Measurements from ENCODE around the gene EIF2D.
A peak's percentile ranks its signal among the peaks of the same experiment; 100 is the strongest.
"Not testable (repeated sequence)": the region's sequence is repeated elsewhere in the genome, so short reads cannot be mapped to it uniquely, and the experiment has no call there.

The EIF2D gene

DNA sequence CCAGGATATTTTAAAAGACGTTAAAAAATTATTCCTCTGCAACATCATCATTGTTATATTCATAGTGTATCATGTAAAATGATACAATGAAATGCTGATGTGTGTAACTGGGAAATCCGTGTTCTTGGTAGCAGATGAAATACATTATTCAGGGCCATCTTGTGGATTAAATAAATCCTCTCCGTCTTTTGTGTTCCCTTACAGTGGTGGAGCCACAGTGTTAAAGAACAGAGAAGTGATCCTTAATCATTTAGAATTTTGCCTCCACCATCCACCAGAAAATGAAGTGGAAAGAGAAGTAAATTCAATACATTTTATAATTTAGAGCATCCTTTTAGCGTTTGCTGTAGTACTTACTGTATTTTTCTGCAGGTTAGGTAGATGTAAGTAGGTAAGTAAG, 24.4 kb upstream of the EIF2D start:
- Histone ChIP-seq H3K9me3 (ENCODE audit: control insufficient read depth in 1 of 2, low read length in 2 of 2) (no peaks in the 10 kb centered on the region), H3K9ac (ENCODE audit: low read depth in 1 of 2, low read length in 2 of 2) (no peak overlapping the region), H3K4me3 (ENCODE audit: low read depth in 1 of 2, low read length in 2 of 2) (no peak overlapping the region), H3K4me1 (ENCODE audit: control insufficient read depth in 1 of 2, insufficient read depth in 2 of 2, low read length in 2 of 2) (peaks cover 12 to 13% of the 10 kb centered on the region in 2 donors), H3K27me3 (ENCODE audit: control insufficient read depth in 1 of 2, insufficient read depth in 2 of 2, low read length in 2 of 2) (no peaks in the 10 kb centered on the region), H3K36me3 (ENCODE audit: control insufficient read depth in 1 of 2, insufficient read depth in 2 of 2, low read length in 2 of 2) (no peaks in the 10 kb centered on the region), H3K27ac (ENCODE audit: low read depth, low read length) (no peak overlapping the region)

DNA sequence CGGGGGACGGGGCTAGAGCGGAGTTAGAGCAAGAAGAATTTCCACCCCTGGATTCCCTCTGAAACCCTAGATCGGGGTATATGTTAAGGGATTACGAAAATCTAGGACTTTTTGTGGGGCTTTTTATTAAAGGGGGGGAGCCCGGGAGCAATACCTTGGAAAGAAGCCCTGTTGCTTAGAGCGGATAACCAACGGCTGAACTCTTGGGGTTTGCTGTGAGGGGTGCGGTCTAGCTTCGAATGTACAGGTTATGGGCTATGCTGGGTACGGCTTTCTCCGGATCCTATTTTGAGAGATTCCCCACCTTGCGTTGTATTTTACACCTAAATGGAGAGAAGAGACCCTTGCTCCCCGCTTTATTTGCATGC, 23.7 kb upstream of the EIF2D start:
- Histone ChIP-seq H3K4me3 (ENCODE audit: low read depth in 1 of 2, low read length in 2 of 2) (peak overlapping the region; percentile 75 to 81), H3K9me3 (ENCODE audit: control insufficient read depth in 1 of 2, low read length in 2 of 2) (no peaks in the 10 kb centered on the region), H3K27me3 (ENCODE audit: control insufficient read depth in 1 of 2, insufficient read depth in 2 of 2, low read length in 2 of 2) (no peaks in the 10 kb centered on the region), H3K27ac (ENCODE audit: low read depth, low read length) (peak overlapping the region; percentile 77), H3K36me3 (ENCODE audit: control insufficient read depth in 1 of 2, insufficient read depth in 2 of 2, low read length in 2 of 2) (no peaks in the 10 kb centered on the region), H3K4me1 (ENCODE audit: control insufficient read depth in 1 of 2, insufficient read depth in 2 of 2, low read length in 2 of 2) (peaks cover 12 to 13% of the 10 kb centered on the region in 2 donors), H3K9ac (ENCODE audit: low read depth in 1 of 2, low read length in 2 of 2) (peak overlapping the region; percentile 25 to 26)

GRCh38 chr1:206635080-206635977, 23.1 kb upstream of the EIF2D start, which contains the start of gene DYRK3:
Gene DYRK3 (plus strand): TSS chr1:206635536. CDS start chr1:206635704, 168 bp downstream.
- peaks cover 12 to 13% of the 10 kb centered on the region in 2 donors for H3K4me1 ChIP-seq (ENCODE audit: control insufficient read depth in 1 of 2, insufficient read depth in 2 of 2, low read length in 2 of 2)
- H3K9me3 ChIP-seq (ENCODE audit: control insufficient read depth in 1 of 2, low read length in 2 of 2), result no peaks in the 10 kb centered on the region

GRCh38 chr1:206634365-206635079, 22.3 kb upstream of the EIF2D start:
- Histone ChIP-seq H3K9me3 (ENCODE audit: control insufficient read depth in 1 of 2, low read length in 2 of 2) (no peaks in the 10 kb centered on the region), H3K27ac (ENCODE audit: low read depth, low read length) (peak overlapping the region; percentile 77), H3K4me1 (ENCODE audit: control insufficient read depth in 1 of 2, insufficient read depth in 2 of 2, low read length in 2 of 2) (peaks cover 12 to 13% of the 10 kb centered on the region in 2 donors), H3K9ac (ENCODE audit: low read depth in 1 of 2, low read length in 2 of 2) (peak overlapping the region; percentile 52 to 76), H3K36me3 (ENCODE audit: control insufficient read depth in 1 of 2, insufficient read depth in 2 of 2, low read length in 2 of 2) (no peaks in the 10 kb centered on the region), H3K4me3 (ENCODE audit: low read depth in 1 of 2, low read length in 2 of 2) (peak overlapping the region; percentile 50 to 75), H3K27me3 (ENCODE audit: control insufficient read depth in 1 of 2, insufficient read depth in 2 of 2, low read length in 2 of 2) (no peaks in the 10 kb centered on the region)

More at GRCh38 chr1:206635080-206635977, 23.1 kb upstream of the EIF2D start, which contains the start of gene DYRK3:
- Histone ChIP-seq H3K9ac (ENCODE audit: low read depth in 1 of 2, low read length in 2 of 2) (peak within 1 kb of the TSS; percentile 52 to 76), H3K27ac (ENCODE audit: low read depth, low read length) (peak within 1 kb of the TSS; percentile 77), H3K27me3 (ENCODE audit: control insufficient read depth in 1 of 2, insufficient read depth in 2 of 2, low read length in 2 of 2) (no peaks in the 10 kb centered on the region), H3K36me3 (ENCODE audit: control insufficient read depth in 1 of 2, insufficient read depth in 2 of 2, low read length in 2 of 2) (no peaks in the 10 kb centered on the region), H3K4me3 (ENCODE audit: low read depth in 1 of 2, low read length in 2 of 2) (peak within 1 kb of the TSS; percentile 75 to 81)

- no peak overlapping the region for H3K9ac ChIP-seq (ENCODE audit: low read depth in 1 of 2, low read length in 2 of 2)
- peaks cover 12 to 13% of the 10 kb centered on the region in 2 donors for H3K4me1 ChIP-seq (ENCODE audit: control insufficient read depth in 1 of 2, insufficient read depth in 2 of 2, low read length in 2 of 2)
- no peaks in the 10 kb centered on the region for H3K27me3 ChIP-seq (ENCODE audit: control insufficient read depth in 1 of 2, insufficient read depth in 2 of 2, low read length in 2 of 2)
- no peak overlapping the region for H3K27ac ChIP-seq (ENCODE audit: low read depth, low read length)
- no peaks in the 10 kb centered on the region for H3K9me3 ChIP-seq (ENCODE audit: control insufficient read depth in 1 of 2, low read length in 2 of 2)
- no peak overlapping the region for H3K4me3 ChIP-seq (ENCODE audit: low read depth in 1 of 2, low read length in 2 of 2)
- H3K36me3 ChIP-seq (ENCODE audit: control insufficient read depth in 1 of 2, insufficient read depth in 2 of 2, low read length in 2 of 2), result no peaks in the 10 kb centered on the region
Measured at GRCh38 chr1:206633708-206634121, 21.4 kb upstream of the EIF2D start.

DNA sequence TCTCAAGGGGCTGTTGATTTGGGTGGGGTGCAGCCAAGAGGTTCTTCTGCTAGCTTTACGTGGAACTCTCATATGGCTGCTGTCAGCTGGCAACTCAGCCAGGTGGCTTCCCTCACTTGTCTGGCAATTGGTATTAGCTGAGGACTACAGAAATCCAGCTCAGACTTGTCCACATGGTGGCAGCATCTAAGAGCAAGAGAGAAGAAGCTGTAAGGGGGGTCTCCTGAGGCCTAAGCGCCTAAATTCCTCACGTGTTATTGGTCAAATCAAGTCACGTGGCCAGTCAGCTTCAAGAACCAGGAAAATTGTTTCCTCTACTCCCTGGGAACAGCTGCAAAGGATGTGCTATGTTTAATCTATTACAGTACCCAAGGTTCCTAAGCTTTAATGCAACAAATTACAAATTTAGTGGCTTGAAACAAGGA, 18.8 kb upstream of the EIF2D start:
- Histone ChIP-seq H3K4me1 (ENCODE audit: control insufficient read depth in 1 of 2, insufficient read depth in 2 of 2, low read length in 2 of 2) (peaks cover 9% of the 10 kb centered on the region in 2 donors), H3K27me3 (ENCODE audit: control insufficient read depth in 1 of 2, insufficient read depth in 2 of 2, low read length in 2 of 2) (no peaks in the 10 kb centered on the region), H3K9me3 (ENCODE audit: control insufficient read depth in 1 of 2, low read length in 2 of 2) (no peaks in the 10 kb centered on the region), H3K36me3 (ENCODE audit: control insufficient read depth in 1 of 2, insufficient read depth in 2 of 2, low read length in 2 of 2) (no peaks in the 10 kb centered on the region), H3K9ac (ENCODE audit: low read depth in 1 of 2, low read length in 2 of 2) (no peak overlapping the region), H3K4me3 (ENCODE audit: low read depth in 1 of 2, low read length in 2 of 2) (no peak overlapping the region), H3K27ac (ENCODE audit: low read depth, low read length) (no peak overlapping the region)

- no peaks in the 10 kb centered on the region for H3K9me3 ChIP-seq (ENCODE audit: control insufficient read depth in 1 of 2, low read length in 2 of 2)
- H3K27me3 ChIP-seq (ENCODE audit: control insufficient read depth in 1 of 2, insufficient read depth in 2 of 2, low read length in 2 of 2), result no peaks in the 10 kb centered on the region
- no peaks in the 10 kb centered on the region for H3K4me1 ChIP-seq (ENCODE audit: control insufficient read depth in 1 of 2, insufficient read depth in 2 of 2, low read length in 2 of 2)
- no peaks in the 10 kb centered on the region for H3K36me3 ChIP-seq (ENCODE audit: control insufficient read depth in 1 of 2, insufficient read depth in 2 of 2, low read length in 2 of 2)
- no peak overlapping the region for H3K4me3 ChIP-seq (ENCODE audit: low read depth in 1 of 2, low read length in 2 of 2)
- H3K27ac ChIP-seq (ENCODE audit: low read depth, low read length), result no peak overlapping the region
- no peak overlapping the region for H3K9ac ChIP-seq (ENCODE audit: low read depth in 1 of 2, low read length in 2 of 2)
Measured at GRCh38 chr1:206628916-206629315, 16.7 kb upstream of the EIF2D start.

- not testable (repeated sequence) for H3K9ac ChIP-seq (ENCODE audit: low read depth in 1 of 2, low read length in 2 of 2); H3K4me3 ChIP-seq (ENCODE audit: low read depth in 1 of 2, low read length in 2 of 2); H3K36me3 ChIP-seq (ENCODE audit: control insufficient read depth in 1 of 2, insufficient read depth in 2 of 2, low read length in 2 of 2); H3K27me3 ChIP-seq (ENCODE audit: control insufficient read depth in 1 of 2, insufficient read depth in 2 of 2, low read length in 2 of 2); H3K9me3 ChIP-seq (ENCODE audit: control insufficient read depth in 1 of 2, low read length in 2 of 2); H3K27ac ChIP-seq (ENCODE audit: low read depth, low read length); H3K4me1 ChIP-seq (ENCODE audit: control insufficient read depth in 1 of 2, insufficient read depth in 2 of 2, low read length in 2 of 2)
Measured at GRCh38 chr1:206626396-206626795, 14.1 kb upstream of the EIF2D start.

DNA sequence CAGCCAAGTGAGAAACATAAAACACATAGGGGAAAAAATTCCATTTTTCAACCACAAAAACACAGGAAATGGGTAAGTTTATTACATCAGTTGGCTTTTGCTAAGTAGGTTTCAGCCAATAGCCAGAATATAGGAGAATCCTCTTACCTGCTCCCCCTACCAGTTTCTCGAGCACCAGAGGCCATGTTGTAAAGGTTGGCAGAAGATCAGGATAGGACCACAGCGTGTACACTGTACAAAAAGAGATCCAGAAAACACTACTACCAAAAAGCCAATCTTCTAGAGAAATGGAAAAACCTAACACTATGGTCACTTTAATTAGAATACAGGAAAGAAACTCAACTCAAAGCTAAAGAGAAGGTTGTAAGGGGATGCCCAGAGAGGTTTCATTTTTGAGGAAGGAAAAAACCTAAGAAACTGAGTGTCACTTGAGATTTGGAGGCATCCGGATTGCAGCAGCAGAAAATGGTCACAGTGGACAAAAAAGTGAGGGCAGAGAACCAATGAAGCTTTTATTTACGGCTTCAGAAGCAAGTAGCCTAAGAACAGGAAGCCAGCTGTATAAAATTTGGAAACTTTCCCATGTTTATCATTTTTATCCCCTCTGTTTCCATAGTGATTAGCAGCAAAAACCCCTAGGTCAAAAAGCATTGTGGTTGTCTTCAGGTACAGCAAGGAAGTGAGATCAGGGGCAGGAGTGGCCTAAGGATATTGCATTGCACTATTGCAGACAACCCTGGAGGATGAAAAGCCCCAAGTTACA, 2.9 kb downstream of the EIF2D start:
- H3K36me3 ChIP-seq (ENCODE audit: control insufficient read depth in 1 of 2, insufficient read depth in 2 of 2, low read length in 2 of 2), result peaks cover 5 to 29% of the 10 kb centered on the region in 2 donors
- peaks cover 6 to 8% of the 10 kb centered on the region in 2 donors for H3K4me1 ChIP-seq (ENCODE audit: control insufficient read depth in 1 of 2, insufficient read depth in 2 of 2, low read length in 2 of 2)
- H3K27me3 ChIP-seq (ENCODE audit: control insufficient read depth in 1 of 2, insufficient read depth in 2 of 2, low read length in 2 of 2), result no peaks in the 10 kb centered on the region
- H3K9me3 ChIP-seq (ENCODE audit: control insufficient read depth in 1 of 2, low read length in 2 of 2), result no peaks in the 10 kb centered on the region
- H3K9ac ChIP-seq (ENCODE audit: low read depth in 1 of 2, low read length in 2 of 2), result no peak overlapping the region
- no peak overlapping the region for H3K4me3 ChIP-seq (ENCODE audit: low read depth in 1 of 2, low read length in 2 of 2)
- no peak overlapping the region for H3K27ac ChIP-seq (ENCODE audit: low read depth, low read length)

Data from duodenal mucosa (tissue), 2 donors.